ENCODE results near the gene NEURL1B. TPM values are rescaled to one million over a fixed set of nuclear protein-coding genes. Genes with fewer than 3 reads are reported as not detected.

Gene NEURL1B
- total RNA-seq, 2 donors from 2014 or later: 17.9 to 22.4 TPM

DNA sequence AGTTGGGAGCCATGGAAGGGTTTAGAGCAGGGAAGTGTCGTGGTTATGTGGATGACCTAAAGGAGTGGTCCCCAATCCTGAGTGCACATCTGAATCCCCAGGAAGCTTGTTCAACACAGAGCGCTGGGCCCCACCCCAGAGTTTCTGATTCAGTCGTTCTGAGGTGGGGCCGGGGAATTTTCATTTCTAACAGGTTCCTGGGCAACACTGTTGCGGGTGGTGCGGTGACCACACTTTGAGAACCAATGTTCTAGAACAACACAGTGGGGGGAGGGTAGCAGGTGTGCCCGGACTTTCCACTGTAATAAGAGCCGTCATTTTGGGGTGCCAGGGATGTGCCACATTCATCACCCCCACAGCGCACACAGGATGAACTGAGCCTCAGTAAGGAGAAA lies 90.6 kb downstream of the NEURL1B start:
- Histone ChIP-seq H3K27me3 (no peaks in the 10 kb centered on the region), H3K4me1 (peaks cover 0 to 31% of the 10 kb centered on the region in 2 donors), H3K9me3 (no peaks in the 10 kb centered on the region), H3K27ac (peak overlapping the region; percentile 91 to 94), H3K36me3 (no peaks in the 10 kb centered on the region), H3K4me3 (no peak overlapping the region)
- TF ChIP-seq, protein P1, sequence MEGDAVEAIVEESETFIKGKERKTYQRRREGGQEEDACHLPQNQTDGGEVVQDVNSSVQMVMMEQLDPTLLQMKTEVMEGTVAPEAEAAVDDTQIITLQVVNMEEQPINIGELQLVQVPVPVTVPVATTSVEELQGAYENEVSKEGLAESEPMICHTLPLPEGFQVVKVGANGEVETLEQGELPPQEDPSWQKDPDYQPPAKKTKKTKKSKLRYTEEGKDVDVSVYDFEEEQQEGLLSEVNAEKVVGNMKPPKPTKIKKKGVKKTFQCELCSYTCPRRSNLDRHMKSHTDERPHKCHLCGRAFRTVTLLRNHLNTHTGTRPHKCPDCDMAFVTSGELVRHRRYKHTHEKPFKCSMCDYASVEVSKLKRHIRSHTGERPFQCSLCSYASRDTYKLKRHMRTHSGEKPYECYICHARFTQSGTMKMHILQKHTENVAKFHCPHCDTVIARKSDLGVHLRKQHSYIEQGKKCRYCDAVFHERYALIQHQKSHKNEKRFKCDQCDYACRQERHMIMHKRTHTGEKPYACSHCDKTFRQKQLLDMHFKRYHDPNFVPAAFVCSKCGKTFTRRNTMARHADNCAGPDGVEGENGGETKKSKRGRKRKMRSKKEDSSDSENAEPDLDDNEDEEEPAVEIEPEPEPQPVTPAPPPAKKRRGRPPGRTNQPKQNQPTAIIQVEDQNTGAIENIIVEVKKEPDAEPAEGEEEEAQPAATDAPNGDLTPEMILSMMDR (IDR thresholded peaks at IDR 0.05): no peak
- no peak for DNase-seq (ENCODE audit: low spot score)

- TF ChIP-seq, protein P1 (IDR thresholded peaks at IDR 0.05): no peak
- H3K4me1 ChIP-seq: peaks cover 0 to 31% of the 10 kb centered on the region in 2 donors
Measured at GRCh38 chr5:172732201-172732865, 91.3 kb downstream of the NEURL1B start.

DNA sequence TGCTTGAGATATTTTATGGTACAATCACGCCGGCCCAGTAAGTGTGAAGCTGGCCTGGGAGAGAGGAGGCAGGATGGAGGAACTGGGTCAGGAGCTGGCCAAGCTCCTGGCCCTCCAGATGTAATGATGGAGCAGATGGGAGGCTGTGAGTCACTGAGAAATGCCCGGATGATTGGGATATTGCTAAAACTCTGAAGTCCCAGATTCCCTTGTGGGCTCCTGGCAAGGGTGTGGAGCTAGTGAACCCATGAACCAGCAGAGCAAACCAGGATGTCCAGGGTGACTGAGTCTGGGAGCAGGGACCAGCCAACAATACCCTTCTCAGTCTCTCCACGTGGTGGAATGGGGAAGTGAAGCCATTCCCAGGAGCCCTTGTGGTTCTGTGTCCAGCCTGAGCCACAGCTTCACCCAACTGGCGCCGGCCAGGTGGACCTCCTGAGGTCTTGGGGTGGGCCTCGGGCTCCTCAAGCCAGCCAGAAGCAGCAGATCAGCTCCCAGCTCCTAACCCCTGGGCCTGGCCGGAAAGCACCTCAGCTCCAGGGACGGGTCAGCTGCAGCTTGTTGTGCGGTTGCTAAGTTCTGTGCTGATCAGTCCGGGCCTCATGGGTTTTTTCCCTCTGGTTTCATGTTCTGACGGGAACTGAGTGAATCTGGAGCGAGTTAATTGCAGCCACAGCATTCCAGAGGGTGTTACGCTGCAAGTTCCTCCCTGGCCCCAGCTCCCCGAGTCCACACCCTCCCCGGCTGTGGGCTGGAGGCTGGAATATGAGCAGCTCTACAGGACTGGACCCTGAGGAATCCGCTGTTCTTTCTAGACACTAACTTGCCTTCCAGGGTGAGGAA lies 92.3 kb downstream of the NEURL1B start:
- DNase-seq (ENCODE audit: low spot score): peak; percentile 97
- Histone ChIP-seq H3K27ac (peak overlapping the region; percentile 91 to 94), H3K4me3 (peak overlapping the region in 1 of 2 donors; percentile 12), H3K36me3 (no peaks in the 10 kb centered on the region), H3K9me3 (no peaks in the 10 kb centered on the region), H3K4me1 (peaks cover 0 to 31% of the 10 kb centered on the region in 2 donors), H3K27me3 (no peaks in the 10 kb centered on the region)
- TF ChIP-seq, protein P1 (IDR thresholded peaks at IDR 0.05): no peak

More at GRCh38 chr5:172732201-172732865, 91.3 kb downstream of the NEURL1B start:
- no peak overlapping the region for H3K4me3 ChIP-seq
- H3K36me3 ChIP-seq: no peaks in the 10 kb centered on the region
- no peak for DNase-seq (ENCODE audit: low spot score)
- H3K27ac ChIP-seq: peak overlapping the region; percentile 91 to 94
- H3K9me3 ChIP-seq: no peaks in the 10 kb centered on the region
- H3K27me3 ChIP-seq: no peaks in the 10 kb centered on the region

DNA sequence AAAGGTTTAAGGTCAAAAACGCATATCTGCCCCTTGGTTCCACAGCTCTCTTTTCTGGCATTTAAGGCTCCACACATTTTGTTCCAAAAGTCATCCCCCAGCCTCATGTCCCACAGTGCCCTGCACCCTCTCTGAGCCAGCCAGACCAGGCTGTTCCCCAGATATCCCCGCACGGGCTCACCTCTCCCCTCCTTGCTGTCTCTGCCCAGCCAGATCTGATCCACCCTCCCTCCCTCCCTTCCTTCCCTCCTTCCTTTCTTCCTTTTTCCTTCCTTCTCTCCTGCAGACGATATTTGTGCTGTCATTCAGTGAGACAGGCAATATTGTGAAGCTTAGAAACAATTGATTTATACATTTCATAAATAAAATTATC lies 92.9 kb downstream of the NEURL1B start:
- H3K36me3 ChIP-seq: no peaks in the 10 kb centered on the region
- peak overlapping the region in 1 of 2 donors; percentile 12 for H3K4me3 ChIP-seq
- DNase-seq (ENCODE audit: low spot score): no peak
- TF ChIP-seq, protein P1 (IDR thresholded peaks at IDR 0.05): no peak
- no peaks in the 10 kb centered on the region for H3K27me3 ChIP-seq
- peak overlapping the region; percentile 91 to 94 for H3K27ac ChIP-seq
- no peaks in the 10 kb centered on the region for H3K9me3 ChIP-seq
- peaks cover 0 to 31% of the 10 kb centered on the region in 2 donors for H3K4me1 ChIP-seq

- Histone ChIP-seq H3K36me3 (no peaks in the 10 kb centered on the region), H3K4me1 (peaks cover 0 to 37% of the 10 kb centered on the region in 2 donors), H3K9me3 (no peaks in the 10 kb centered on the region), H3K27ac (peak overlapping the region; percentile 91 to 94), H3K27me3 (no peaks in the 10 kb centered on the region), H3K4me3 (no peak overlapping the region)
- no peak for DNase-seq (ENCODE audit: low spot score)
- TF ChIP-seq, protein P1 (IDR thresholded peaks at IDR 0.05): no peak
Measured at GRCh38 chr5:172735141-172735831, 94.2 kb downstream of the NEURL1B start.

Data from right atrium auricular region (tissue), 2 donors.